HG02884 (cell line): ENCODE measurements around the gene NPTX1.

Source experiments
- ATAC-seq: cut with Tn5 transposase; IDR thresholded peaks from one replicate; pipeline ENCODE4 v1.9.1; 2021; ENCODE audit warnings: mild to moderate bottlenecking, moderate library complexity; ENCODE audit not compliant: unreplicated experiment

Gene NPTX1

DNA sequence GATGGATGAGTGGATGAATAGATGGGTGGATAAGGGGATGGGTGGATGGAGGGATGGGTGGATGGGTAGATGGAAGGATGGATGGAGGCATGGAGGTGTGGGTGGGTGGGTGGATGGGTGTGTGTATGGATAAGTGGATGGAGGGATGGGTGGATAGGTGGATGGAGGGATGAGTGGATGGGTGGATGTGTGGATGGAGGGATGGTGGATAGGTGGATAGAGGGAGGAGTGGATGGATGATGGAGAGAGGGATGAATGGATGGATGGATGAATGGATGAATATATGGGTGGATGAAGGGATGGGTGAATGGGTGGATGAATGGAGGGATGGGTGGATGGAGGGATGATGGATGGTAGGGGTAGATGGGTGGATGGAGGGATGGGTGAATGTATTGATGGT lies 27.5 kb upstream of the NPTX1 start:
- ATAC-seq = no peak

DNA sequence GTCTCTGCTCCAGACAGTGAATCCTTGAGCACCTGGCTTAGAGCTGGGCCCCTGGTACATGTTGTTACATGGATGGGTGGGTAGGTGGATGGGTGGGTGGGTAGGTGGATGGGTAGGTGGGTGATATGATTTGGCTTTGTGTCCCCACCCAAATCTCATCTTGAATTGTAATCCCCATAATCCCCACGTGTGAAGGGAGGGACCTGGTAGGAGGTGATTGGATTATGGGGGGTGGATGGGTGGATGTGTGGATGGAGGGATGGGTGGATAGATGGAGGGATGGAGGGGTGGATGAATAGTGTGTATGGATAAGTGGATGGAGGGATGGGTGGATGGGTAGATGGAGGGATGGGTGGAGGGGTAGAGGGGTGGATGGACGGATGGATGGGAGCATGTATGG lies 26.6 kb upstream of the NPTX1 start:
- ATAC-seq = no peak

DNA sequence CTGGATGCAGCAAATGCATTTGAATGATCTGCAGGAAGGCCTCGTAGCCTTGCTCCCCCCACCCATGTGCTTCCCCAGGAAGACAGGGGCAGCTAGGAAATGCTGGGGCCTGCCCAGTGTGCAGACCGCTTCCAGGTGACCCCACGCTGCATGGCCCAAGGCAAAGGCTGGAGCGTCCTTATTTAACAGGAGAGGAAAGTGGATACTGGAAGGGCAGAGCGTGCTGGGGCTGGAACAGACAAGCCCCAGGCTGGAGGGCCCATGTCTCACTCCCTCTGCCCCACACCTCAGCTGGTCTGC lies 26.1 kb upstream of the NPTX1 start:
- no peak for ATAC-seq

DNA sequence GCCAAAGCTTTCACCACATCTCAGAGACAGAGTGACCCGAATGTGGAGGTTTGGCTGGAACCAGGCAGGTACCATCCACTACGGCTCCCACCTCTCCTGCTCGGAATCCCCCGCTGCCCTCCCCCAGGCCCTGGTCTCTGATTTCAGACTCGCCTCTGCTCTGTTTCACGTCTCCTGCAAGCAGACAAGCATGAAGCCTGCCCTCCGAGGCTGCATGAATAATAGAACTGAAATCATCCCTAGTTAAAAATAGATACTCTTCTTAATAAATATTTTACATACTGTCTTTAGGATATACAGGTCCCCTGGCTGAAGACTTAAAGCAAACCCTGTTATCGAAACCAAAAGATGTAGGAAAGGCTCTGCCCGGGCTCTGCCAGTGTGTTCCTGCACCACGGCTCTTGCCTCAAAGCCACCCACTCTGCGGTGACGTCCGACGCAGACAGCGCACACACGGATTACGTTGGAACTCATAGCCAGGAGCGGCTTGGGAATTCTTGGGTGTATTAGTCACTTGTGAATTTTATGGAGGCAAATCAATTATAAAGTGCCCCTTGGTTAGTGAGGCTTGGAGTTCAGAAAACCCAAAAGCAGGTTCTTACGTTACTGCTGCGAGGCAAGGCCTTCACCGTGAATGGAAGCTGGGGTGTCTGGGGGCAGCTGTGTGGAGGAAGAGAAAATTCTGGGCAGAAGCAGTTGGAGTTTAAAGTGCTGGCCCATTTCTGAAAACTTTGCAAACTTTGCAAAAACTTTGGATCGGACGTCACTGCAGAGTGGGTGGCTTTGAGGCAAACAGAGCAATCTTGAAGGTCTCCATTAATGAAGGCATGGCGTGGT lies 25.6 kb upstream of the NPTX1 start:
- no peak for ATAC-seq

DNA sequence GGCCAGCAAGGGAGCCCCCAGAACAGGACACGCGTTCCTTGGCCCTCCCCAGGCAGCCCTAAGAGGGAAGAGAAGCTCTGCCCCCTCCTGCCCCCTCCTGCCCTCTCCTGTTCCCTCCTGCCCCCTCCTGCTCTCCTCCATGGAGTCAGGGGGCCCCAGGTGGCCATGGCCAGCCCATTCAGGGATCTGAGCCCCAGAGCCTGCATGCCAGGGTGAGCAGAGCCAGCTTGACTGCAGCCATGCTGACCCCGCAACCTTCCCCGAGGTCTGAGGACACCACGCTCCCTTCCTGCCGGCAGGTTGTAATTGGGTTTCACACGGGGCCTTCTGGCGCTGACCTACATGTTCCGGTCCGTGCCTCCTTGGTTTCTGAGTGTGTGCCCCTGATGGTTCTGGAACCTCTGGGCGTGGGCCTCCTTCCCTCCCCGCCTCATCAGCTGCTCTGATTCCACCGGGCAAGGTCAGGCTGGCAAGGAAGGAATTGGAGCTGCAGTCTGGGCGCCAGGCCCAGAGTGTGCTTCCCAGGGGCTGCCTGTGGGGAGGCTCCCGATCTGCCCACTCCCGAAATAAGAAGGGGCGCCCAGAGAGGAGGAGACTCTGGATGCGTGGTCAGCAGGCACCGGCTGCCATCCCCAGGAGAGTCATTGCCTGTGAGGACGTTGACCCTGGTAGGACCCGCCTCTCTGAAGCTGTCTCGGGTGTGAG lies 23.7 kb upstream of the NPTX1 start:
- no peak for ATAC-seq

DNA sequence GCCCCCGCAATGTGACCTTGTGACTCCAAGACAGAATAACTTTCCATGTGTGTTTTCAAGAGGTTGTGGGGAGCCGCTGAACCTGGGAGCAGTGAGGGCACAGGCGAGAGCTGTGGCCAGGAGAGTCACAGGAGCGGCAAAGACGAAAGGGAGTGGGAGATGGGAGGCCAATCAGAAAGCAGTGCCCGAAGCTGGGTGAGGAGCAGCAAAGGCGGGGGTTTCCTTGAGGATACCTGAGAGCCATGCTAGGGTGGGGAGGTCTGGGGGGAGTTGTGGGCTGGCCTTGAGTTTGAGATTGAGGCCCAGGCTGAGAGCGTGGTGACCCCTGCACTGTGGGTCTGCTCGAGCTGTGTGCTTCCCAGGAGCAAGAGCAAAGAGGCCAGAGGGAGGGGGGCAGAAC lies 23.2 kb upstream of the NPTX1 start:
- ATAC-seq = no peak

DNA sequence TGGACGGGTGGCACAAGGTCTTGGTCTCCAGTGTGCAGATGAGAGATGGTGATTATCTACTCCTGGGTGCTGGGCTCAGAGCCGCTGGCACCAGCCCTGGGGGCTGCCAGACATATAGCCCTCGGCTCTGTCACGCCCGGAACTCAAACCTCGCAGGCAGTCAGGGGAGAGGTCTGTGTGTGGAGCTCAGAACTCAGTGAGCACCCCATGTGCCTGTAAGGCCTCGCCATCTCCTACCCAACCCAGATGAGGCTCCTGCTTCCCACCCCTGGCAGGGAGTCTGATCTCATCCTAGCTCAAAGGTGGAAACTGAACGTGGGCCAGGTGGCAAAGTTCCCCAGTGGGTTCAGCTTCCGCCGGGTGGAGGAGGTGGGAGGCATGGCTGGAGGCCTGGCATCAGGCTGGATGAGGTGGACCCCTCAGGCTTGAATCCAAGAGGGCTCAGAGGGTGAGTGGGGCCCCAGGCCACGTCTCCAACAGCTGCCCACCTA lies 22.6 kb upstream of the NPTX1 start:
- ATAC-seq = no peak

DNA sequence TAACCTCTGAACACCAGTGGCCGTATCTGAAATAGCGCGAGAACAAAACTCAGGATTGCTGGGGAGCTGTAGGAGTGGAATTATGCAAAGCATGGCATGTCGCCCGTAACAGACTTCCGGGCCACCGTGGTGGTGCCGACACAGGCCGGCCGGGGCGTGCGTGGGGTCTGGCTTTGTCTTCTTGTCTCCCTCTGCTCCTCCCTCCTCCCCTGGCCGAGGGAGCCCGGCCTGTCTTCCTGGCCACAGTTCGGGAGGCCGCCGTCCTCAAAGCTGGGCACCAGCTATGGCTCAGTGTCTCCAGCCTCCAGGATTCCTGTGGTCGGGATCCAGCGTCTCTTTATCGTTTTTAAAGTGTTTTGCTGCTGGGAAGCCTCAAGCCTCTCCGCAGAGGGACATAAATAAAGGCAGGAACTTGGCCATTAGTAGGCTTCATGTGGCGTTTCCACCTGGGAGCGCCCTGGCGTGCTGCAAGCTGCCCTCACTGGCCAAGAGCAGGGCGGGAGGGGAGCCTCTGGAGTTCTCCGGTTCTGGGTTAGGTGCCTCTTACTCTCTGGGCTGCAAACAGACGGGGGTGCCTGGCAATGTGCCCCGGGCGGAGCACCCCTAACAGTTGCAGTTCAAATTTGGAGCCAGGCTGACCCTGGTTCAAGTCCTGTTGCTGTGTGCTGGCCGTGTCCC lies 22.0 kb upstream of the NPTX1 start:
- no peak for ATAC-seq

DNA sequence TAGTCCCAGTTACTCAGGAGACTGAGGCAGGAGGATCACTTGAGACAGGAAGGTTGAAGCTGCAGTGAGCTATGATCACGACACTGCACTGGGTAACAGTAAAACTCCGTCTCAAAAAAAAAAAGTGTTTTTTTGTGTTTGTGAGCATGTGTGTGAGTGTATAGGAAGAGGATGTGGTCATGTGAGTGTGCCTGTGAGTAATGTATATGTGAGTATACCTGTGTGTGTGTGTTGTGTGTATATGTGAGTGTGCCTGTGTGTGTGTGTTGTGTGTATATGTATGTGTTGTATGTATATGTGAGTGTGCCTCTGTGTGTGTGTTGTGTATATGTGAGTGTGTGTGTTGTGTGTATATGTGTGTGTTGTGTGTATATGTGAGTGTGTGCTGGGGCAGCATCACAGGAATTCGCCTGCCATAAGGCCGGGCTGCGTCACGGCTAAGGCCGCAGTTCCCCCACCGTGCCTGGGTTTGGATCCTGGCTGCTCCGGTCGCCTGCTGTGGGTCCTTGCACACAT lies 21.4 kb upstream of the NPTX1 start:
- no peak for ATAC-seq

DNA sequence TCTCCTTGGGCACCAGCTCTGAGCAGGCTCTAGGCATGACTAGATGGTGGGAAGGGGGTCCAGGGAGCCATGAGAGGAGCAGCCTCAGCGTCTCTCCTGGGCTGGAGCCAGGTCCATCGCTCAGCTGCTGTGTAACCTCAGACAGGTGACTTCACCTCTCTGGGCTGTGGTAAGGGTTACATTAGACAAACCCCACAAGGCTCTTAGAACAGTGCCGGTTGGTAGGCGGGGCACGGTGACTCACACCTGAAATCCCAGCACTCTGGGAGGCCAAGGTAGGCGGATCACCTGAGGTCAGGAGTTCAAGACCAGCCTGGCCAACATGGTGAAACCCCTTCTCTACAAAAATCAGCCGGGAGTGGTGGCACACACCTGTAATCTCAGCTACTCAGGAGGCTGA lies 18.1 kb upstream of the NPTX1 start:
- ATAC-seq = no peak

DNA sequence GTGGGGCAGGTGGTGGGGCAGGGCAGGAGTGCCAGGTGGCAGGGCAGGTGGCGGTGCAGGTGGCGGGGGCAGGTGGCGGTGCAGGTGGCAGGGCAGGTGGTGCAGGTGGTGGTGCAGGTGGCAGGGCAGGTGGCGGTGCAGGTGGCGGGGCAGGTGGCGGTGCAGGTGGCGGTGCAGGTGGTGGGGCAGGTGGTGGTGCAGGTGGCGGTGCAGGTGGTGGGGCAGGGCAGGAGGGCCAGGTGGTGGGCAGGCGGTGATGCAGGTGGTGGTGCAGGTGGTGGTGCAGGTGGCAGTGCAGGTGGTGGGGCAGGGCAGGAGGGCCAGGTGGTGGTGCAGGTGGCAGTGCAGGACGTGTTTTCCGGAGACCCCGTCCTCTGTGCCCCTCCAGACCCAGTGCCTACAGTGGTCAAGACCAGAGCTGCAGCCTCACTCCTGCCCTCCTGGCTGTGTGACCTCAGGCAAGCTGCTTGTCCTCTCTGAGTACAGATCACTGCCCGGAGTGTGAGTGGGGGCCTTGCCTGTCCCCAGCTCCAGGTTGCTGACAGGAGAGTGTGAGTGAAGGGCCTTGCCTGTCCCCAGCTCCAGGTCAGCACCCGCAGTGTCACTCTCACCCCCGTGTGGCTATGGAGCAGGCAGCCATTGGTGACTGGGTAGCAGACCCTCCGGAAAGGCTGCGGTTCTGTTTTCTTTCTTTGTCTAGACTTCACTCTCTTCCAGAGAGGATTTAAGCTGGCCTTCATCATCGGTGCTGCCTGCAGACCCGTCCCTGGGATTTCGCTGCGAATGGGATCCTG lies 16.1 kb upstream of the NPTX1 start:
- ATAC-seq = no peak

DNA sequence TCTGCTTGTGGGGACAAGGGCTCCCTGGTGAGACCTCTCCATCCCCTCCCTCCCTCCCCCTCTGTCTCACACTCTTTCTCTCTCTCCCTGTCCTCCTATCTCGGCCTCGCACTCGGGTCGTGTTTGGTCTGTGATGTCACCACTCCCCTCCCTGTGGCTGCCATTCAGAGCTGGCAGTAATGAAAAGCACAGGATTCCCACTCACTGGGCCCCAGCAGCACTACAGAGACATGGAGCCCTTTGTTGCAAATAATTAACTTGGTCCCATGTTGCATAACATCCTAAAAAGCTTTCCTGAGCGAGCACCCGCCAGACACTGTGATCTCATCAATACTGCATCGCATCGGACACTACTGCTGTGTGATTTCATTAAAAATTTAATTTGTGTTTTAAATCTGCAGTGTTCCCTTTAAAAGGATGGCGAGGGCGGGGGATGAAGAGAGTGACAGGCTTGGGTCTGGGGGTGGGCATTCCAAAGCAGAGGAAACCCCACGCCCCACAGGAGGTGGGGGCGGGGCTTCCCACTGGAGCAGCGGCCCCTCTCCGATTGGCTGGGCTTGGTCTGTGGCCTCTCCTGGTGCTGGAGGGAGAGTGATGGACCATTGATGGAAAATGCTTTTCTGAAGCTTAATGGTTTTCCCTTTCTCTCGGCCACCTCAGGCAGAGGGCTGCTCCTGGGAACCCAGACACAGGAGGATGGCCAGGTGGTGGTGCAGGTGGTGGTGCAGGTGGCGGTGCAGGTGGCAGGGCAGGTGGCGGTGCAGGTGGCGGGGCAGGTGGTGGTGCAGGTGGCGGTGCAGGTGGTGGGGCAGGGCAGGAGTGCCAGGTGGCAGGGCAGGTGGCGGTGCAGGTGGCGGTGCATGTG lies 15.3 kb upstream of the NPTX1 start:
- ATAC-seq = no peak

DNA sequence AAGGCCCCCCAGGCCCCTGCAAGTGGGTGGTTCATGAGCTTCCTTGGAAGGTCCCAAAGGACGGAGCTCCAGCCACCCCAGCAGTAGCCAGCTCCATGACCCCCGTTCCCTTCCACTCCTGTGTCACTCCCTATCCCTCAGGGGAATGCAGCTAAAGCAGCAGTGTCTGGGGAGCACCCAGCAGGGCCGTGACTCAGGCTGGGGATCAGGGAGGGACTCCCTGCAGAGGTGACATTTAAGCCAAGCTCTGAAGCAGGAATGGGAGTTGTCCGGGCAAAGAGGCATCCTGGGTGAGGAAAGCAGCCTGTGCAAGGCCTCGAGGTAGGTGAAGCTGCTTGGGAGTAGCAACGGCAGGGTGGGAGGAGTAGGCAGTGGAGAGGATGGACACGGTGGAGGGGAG lies 11.1 kb upstream of the NPTX1 start:
- ATAC-seq = no peak

DNA sequence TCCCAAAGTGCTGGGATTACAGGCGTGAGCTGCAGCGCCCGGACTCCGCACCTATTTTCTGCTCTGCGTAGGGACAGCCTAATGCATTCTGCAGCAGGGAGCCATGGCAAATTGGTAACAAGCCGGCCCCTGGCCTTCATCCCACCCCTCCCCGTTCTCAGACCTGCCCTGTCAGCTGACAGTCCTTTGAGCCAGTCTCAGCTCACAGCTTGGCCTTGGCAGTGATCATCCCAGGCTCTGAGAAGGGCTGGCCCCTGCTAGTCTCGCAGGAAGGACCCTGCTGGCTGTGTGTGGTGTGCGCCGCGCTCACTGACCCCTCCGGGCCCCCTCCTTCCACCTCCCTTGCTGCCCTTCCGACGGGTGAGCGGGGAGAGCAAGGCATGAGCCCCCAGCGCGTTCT lies 10.3 kb upstream of the NPTX1 start:
- ATAC-seq = no peak

DNA sequence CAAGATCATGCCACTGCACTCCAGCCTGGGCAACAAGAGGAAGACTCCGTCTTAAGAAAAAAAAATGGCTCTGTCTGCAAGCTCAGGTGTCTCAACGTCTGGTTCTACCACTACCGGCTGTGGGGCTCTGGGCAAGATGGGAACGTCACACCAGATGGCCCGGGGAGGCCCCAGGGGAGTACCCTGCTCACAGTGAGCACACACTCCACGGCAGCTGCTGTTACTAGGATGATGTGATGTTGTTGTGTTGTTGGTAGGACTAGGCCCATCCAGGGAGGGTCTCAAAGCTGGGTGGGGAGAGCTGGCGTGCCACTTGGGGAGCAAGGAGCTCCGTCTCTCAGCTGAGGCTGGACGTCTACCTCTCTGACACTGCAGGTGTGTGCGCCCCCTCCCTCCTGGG lies 9.4 kb upstream of the NPTX1 start:
- ATAC-seq = no peak

DNA sequence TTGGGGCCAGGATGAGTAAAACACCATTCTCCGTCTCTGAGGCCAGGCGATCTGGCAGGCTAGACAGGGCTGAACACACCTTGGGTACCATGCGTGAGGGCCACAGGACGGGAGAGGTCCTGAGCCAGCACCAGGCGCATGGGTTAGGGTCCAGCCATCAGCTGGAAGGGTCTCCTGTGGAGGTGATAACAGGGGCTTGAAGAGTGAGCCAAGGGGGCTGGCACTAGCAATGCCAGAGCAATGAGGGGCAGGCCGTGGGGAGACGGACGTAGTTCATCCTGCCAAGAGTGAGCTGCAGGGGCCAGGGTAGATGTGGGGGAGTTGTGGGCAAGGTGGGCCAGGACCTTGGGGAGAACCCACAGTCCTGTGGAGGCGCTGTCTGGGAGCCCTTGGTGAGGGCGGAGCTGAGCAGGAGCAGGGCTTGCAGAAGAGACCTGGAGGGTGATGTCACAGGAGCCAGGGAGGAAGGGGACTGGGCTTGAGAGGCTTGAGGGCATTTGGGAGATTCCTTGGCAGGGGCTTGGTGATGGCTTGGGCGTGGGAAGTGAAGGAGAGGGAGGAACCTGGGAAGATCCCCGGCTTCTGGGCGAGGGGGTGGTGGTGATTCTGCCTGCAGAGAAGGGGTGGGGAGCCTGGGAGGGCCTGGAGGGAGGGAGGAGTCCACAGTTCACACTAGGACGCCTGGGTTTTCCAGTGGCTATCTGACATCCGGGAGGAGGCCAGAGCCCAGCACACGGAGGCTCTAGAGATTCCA lies 6.3 kb upstream of the NPTX1 start:
- no peak for ATAC-seq

DNA sequence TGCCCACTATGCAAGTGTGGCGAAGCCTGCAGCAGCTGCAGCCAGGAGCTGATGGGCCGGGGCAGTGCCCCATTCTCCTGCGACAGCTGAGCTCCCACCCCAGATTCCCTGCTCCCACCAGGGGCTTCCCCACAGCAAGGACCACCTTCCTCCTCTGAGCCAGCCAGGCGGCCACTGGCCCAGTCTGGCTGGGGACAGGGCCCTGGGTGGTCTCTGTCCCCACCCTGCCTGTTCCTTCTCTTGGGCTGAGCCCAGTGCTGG lies 5.6 kb upstream of the NPTX1 start:
- ATAC-seq = no peak

DNA sequence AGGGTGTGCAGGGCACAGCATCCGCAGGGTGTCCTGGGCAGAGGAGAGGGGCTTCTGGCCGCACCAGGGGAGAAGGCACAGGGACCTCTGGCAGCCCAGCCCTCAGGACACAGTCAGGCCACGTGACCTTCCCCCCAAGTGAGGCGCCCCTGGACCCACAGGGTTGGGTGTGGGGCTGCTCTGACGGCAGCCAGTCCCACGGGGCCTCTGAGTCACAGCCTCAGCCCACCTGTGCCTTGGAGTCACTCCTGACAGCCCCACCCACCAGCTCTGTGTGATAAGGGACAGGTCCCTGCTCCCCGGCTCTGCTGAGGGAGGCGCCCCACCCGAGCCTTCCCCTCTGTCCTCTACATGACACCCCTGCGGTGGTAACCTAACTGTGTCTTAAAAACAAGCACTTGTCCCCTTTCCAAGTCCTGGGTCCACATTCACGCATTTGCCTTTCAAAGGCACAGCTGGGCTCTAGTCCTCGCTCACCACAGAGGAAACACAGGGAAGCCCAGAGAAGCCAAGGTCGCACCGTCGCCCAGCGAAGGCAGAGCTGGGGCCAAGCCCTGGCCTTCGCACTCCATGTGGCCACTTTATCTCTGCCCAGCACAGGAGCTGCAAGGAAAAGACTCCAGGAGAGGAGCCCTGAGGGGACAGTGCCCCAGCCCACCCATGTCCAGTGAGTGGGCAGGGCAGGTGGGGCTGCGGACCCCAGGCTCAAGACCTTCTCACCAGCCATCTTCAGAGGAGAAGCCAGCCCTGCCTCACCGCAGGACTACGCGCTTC lies 5.1 kb upstream of the NPTX1 start:
- ATAC-seq = no peak

DNA sequence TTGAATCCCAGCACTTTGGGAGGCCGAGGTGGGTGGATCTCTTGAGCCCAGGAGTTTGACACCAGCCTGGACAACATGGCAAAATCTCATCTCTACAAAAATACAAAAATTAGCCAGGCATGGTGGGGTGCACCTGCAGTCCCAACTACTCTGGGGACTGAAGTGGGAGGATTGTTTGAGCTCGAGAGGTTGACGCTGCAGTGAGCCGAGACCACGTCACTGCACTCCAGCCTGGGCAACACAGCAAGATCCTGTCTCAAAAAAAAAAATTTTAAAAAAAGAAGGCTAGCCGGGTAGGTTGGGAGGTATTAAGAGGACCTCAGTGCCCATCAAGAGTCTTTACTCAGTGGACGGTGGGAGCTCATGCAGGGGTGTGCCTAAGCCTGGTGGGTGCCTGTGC lies 3.8 kb upstream of the NPTX1 start:
- no peak for ATAC-seq
